Uterus (tissue), 2 donors: ENCODE measurements around the gene MYD88.

Experiments
- POLR2A ChIP-seq, 2 donors: fragments of 450-650 bp; IDR thresholded peaks; one replicate each; pipeline ENCODE4 v1.6.1; 2016; ENCODE audit warnings: antibody characterized with exemption in 2 of 2, mild to moderate bottlenecking in 1 of 2, moderate library complexity in 1 of 2
- TF ChIP-seq, protein P1 (sequence below), 4 experiments: fragments of 200-600 bp in 2 of 4; fragments of 450-650 bp in 2 of 4; sonication (generic) in 2 of 4; IDR thresholded peaks; one replicate each; pipeline ENCODE4 v1.5.1; 2016 to 2019; ENCODE audit warnings: antibody characterized with exemption in 4 of 4, mild to moderate bottlenecking in 2 of 4, moderate library complexity in 1 of 4

- TF ChIP-seq, protein P1, sequence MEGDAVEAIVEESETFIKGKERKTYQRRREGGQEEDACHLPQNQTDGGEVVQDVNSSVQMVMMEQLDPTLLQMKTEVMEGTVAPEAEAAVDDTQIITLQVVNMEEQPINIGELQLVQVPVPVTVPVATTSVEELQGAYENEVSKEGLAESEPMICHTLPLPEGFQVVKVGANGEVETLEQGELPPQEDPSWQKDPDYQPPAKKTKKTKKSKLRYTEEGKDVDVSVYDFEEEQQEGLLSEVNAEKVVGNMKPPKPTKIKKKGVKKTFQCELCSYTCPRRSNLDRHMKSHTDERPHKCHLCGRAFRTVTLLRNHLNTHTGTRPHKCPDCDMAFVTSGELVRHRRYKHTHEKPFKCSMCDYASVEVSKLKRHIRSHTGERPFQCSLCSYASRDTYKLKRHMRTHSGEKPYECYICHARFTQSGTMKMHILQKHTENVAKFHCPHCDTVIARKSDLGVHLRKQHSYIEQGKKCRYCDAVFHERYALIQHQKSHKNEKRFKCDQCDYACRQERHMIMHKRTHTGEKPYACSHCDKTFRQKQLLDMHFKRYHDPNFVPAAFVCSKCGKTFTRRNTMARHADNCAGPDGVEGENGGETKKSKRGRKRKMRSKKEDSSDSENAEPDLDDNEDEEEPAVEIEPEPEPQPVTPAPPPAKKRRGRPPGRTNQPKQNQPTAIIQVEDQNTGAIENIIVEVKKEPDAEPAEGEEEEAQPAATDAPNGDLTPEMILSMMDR (IDR thresholded peaks at IDR 0.05) = peak in 1 of 4 experiments; percentile 2
- TF ChIP-seq POLR2A (IDR thresholded peaks at IDR 0.05) = peak; percentile 80 to 83
Observed at GRCh38 chr3:38136777-38137614, 1.5 kb upstream of the MYD88 start, which contains the start of gene ACAA1.
